Neutrophil (primary cell): ENCODE results near the gene PTPRN2.

Experiments
- H3K27ac ChIP-seq: fragments of 200-600 bp; sonication (generic); 2 replicates; pipeline ENCODE4 v1.5.1; 2016; ENCODE audit warnings: mild to moderate bottlenecking, moderate library complexity
- H3K27me3 ChIP-seq: fragments of 200-600 bp; sonication (generic); 2 replicates; pipeline ENCODE4 v1.6.0; 2016; ENCODE audit warnings: mild to moderate bottlenecking
- H3K36me3 ChIP-seq: fragments of 200-600 bp; sonication (generic); 2 replicates; pipeline ENCODE4 v1.5.1; 2017
- H3K4me1 ChIP-seq, 2 experiments: fragments of 200-600 bp in 1 of 2; sonication (generic) in 1 of 2; 1 replicate in 1 of 2; 2 replicates in 1 of 2; pipeline versions ENCODE4 v1.5.1 to v1.6.1; 2013 to 2016; ENCODE audit warnings: low read depth in 1 of 2, low read length in 1 of 2, mild to moderate bottlenecking in 1 of 2, moderate library complexity in 1 of 2; ENCODE audit not compliant: control insufficient read depth in 1 of 2, insufficient read depth in 1 of 2
- H3K4me3 ChIP-seq, 2 experiments: fragments of 200-600 bp in 1 of 2; sonication (generic) in 1 of 2; 1 replicate in 1 of 2; 2 replicates in 1 of 2; pipeline ENCODE4 v1.5.1; 2013 to 2016; ENCODE audit warnings: low read depth in 1 of 2, low read length in 1 of 2, mild to moderate bottlenecking in 1 of 2, moderate library complexity in 1 of 2
- H3K9me3 ChIP-seq: fragments of 200-600 bp; sonication (generic); 2 replicates; pipeline ENCODE4 v1.5.1; 2016
- TF ChIP-seq, protein P1 (sequence below): fragments of 200-600 bp; sonication (generic); IDR thresholded peaks from 2 replicates; pipeline ENCODE4 v1.5.1; 2016; ENCODE audit warnings: antibody characterized with exemption

The PTPRN2 gene

DNA sequence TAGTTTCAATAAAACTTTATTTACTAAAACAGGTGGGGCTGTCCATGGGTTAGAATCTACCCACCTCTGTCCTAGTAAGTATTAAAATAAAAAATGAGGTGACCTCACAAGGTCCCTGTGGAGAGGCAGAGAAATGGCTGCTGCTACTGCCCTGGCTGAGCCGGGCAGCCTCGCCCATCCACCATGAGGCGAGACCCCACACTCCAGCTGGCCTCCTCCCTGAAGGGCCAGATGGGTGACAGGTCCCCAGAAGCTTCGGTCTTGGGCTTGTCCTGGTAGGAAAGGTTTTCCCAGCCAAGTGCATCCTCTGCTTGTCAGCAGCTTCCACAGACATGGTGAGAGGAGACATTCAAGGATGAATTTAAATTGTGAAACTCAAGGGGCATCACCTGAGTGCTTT is 565.8 kb downstream of the PTPRN2 start:
- Histone ChIP-seq H3K27ac (no peak overlapping the region), H3K4me1 (no peaks in the 10 kb centered on the region), H3K27me3 (no peaks in the 10 kb centered on the region), H3K4me3 (no peak overlapping the region), H3K9me3 (no peaks in the 10 kb centered on the region), H3K36me3 (no peaks in the 10 kb centered on the region)
- TF ChIP-seq, protein P1, sequence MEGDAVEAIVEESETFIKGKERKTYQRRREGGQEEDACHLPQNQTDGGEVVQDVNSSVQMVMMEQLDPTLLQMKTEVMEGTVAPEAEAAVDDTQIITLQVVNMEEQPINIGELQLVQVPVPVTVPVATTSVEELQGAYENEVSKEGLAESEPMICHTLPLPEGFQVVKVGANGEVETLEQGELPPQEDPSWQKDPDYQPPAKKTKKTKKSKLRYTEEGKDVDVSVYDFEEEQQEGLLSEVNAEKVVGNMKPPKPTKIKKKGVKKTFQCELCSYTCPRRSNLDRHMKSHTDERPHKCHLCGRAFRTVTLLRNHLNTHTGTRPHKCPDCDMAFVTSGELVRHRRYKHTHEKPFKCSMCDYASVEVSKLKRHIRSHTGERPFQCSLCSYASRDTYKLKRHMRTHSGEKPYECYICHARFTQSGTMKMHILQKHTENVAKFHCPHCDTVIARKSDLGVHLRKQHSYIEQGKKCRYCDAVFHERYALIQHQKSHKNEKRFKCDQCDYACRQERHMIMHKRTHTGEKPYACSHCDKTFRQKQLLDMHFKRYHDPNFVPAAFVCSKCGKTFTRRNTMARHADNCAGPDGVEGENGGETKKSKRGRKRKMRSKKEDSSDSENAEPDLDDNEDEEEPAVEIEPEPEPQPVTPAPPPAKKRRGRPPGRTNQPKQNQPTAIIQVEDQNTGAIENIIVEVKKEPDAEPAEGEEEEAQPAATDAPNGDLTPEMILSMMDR, result no peak

DNA sequence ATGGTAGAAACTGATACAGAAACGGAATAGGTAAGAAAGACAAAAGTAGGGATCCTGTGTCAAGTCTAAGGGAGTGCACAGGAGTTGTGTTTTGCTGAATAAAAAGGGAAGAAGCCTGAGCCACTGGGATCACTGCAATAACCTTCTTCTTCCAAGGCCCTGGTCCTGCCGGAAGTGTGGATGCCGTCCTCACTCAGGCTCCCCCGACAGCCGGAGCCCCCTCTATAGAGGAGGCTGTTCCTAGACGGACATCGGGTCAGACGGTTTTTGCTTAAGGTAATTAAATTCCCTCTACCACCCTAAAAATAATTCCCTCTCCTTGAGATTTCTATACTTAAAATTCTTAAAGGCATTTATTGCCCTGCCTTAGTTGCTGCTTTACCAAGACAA is 566.9 kb downstream of the PTPRN2 start:
- H3K4me1 ChIP-seq, result no peaks in the 10 kb centered on the region
- no peaks in the 10 kb centered on the region for H3K27me3 ChIP-seq
- H3K9me3 ChIP-seq, result no peaks in the 10 kb centered on the region
- TF ChIP-seq, protein P1, result no peak
- H3K4me3 ChIP-seq, result no peak overlapping the region
- H3K27ac ChIP-seq, result no peak overlapping the region
- H3K36me3 ChIP-seq, result no peaks in the 10 kb centered on the region

GRCh38 chr7:158019726-158020705 is 567.6 kb downstream of the PTPRN2 start:
- H3K9me3 ChIP-seq, result no peaks in the 10 kb centered on the region
- H3K4me1 ChIP-seq, result no peaks in the 10 kb centered on the region
- no peak overlapping the region for H3K27ac ChIP-seq
- H3K4me3 ChIP-seq, result no peak overlapping the region
- TF ChIP-seq, protein P1, result no peak
- H3K36me3 ChIP-seq, result no peaks in the 10 kb centered on the region
- H3K27me3 ChIP-seq, result no peaks in the 10 kb centered on the region

DNA sequence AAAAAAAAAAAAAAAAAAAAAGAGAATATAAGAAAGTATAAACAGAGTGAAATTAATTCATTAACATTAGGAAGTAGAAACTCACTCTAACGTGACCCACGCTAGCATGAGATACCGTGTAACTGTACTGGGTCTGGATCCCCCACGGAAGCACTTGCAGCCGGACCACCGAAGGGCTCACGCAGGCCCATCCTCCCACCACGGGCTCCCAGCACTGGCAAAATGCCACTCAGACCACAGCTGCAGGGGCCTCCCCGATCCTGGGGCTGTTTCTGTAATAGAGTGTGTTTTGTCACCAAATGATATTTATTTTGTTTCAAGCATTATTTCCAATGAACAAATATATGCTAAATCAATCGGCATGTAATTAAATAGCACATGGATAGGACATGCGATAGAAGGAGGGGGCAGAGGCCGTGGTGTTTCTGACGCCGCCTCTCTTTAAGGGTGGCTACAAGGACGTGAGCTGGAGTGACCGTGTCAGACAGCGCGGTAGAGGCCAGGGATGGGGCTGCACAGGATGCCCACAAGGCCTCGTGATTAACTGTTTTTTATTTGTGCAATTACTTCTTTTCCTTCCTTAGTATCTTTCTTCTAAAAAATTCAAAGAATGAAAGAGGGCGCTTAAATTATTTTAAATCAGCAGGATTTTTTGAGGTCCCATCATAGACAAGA is 568.5 kb downstream of the PTPRN2 start:
- TF ChIP-seq, protein P1, result no peak

GRCh38 chr7:158018098-158018762 is 569.4 kb downstream of the PTPRN2 start:
- Histone ChIP-seq H3K4me1 (no peaks in the 10 kb centered on the region), H3K36me3 (no peaks in the 10 kb centered on the region), H3K27me3 (no peaks in the 10 kb centered on the region), H3K4me3 (no peak overlapping the region), H3K27ac (no peak overlapping the region), H3K9me3 (no peaks in the 10 kb centered on the region)
- TF ChIP-seq, protein P1, result no peak

More for the DNA sequence above, 568.5 kb downstream of the PTPRN2 start:
- Histone ChIP-seq H3K27me3 (no peaks in the 10 kb centered on the region), H3K36me3 (no peaks in the 10 kb centered on the region), H3K4me3 (no peak overlapping the region), H3K9me3 (no peaks in the 10 kb centered on the region), H3K27ac (no peak overlapping the region), H3K4me1 (no peaks in the 10 kb centered on the region)
